Suprapubic skin (tissue), 3 donors: ENCODE measurements around the gene KCNJ13.

ENCODE experiments used
- EP300 ChIP-seq: sonication (generic); formaldehyde crosslinking; IDR thresholded peaks from one replicate; pipeline ENCODE4 v1.6.1; 2017; ENCODE audit warnings: antibody characterized with exemption
- TF ChIP-seq, protein P1 (sequence below), 2 donors: fragments of 200-600 bp in 1 of 2; fragments of 450-650 bp in 1 of 2; sonication (generic) in 1 of 2; IDR thresholded peaks; one replicate each; pipeline ENCODE4 v1.5.1; 2016 to 2019; ENCODE audit warnings: antibody characterized with exemption in 2 of 2, mild to moderate bottlenecking in 1 of 2, moderate library complexity in 1 of 2

DNA sequence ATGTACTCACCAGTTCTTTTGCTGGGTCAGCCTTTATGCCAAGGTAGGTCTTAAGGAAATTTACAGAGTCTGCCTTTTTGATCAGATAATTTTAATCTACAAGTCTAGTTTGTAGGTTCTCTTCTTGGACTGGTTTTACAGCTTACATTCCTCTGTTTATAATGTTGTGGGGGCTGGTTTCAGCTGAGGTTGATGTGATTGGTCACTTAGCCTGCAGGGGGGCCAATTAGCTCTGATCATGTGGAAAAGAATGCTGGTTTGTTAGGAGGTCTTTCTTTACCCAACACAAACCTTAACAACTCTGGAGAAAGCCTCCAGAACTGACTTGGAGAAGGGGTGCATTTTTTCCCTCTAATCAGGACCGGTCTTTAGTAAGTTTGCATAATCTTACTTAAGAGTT, at the start of gene KCNJ13:
- TF ChIP-seq EP300 = no peak
- TF ChIP-seq, protein P1, sequence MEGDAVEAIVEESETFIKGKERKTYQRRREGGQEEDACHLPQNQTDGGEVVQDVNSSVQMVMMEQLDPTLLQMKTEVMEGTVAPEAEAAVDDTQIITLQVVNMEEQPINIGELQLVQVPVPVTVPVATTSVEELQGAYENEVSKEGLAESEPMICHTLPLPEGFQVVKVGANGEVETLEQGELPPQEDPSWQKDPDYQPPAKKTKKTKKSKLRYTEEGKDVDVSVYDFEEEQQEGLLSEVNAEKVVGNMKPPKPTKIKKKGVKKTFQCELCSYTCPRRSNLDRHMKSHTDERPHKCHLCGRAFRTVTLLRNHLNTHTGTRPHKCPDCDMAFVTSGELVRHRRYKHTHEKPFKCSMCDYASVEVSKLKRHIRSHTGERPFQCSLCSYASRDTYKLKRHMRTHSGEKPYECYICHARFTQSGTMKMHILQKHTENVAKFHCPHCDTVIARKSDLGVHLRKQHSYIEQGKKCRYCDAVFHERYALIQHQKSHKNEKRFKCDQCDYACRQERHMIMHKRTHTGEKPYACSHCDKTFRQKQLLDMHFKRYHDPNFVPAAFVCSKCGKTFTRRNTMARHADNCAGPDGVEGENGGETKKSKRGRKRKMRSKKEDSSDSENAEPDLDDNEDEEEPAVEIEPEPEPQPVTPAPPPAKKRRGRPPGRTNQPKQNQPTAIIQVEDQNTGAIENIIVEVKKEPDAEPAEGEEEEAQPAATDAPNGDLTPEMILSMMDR (IDR thresholded peaks at IDR 0.05) = no peak
